ENCODE data around the gene DNAJC13. TPM values are rescaled to one million over a fixed set of nuclear protein-coding genes. Genes with fewer than 3 reads are reported as not detected.

Gene DNAJC13
- polyA plus RNA-seq, 1 donor, result 61.3 TPM

Other genes with a start within 250 kb of the DNAJC13 start
- 86.3 TPM for gene ACP3, start 100.1 kb upstream of the DNAJC13 start, polyA plus RNA-seq (ENCODE audit: insufficient read length)
- gene ACKR4, start 179.8 kb downstream of the DNAJC13 start, polyA plus RNA-seq (ENCODE audit: insufficient read length), result 1.6 TPM
- gene ACAD11, start 242.3 kb downstream of the DNAJC13 start, polyA plus RNA-seq (ENCODE audit: insufficient read length), result 58.7 TPM
- 85.4 TPM for gene UBA5, start 242.8 kb downstream of the DNAJC13 start, polyA plus RNA-seq (ENCODE audit: insufficient read length)